Central memory CD4-positive, alpha-beta T cell (primary cell): ENCODE measurements around the gene RFLNA.

Experiments
- DNase-seq: peaks from one replicate; pipeline ENCODE4 v3.0.0; 2022

The RFLNA gene

GRCh38 chr12:124361996-124362395, 67.1 kb downstream of the RFLNA start:
- no peak for DNase-seq

GRCh38 chr12:124363353-124363965, 68.6 kb downstream of the RFLNA start:
- DNase-seq = no peak

- DNase-seq = no peak
These were observed 69.7 kb downstream of the RFLNA start for GRCh38 chr12:124364543-124364942.
